Globus pallidus (tissue), 1 donor: Measurements from ENCODE around the gene SHROOM1.
"Not testable (repeated sequence)": the region's sequence is repeated elsewhere in the genome, so short reads cannot be mapped to it uniquely, and the experiment has no call there.

Source experiments
- DNase-seq: peaks from one replicate; pipeline ENCODE4 v3.0.0-alpha.2; 2015; ENCODE audit warnings: low spot score

SHROOM1 gene

GRCh38 chr5:132807163-132807838 is 23.1 kb downstream of the SHROOM1 start:
- DNase-seq: peak; percentile 86

- not testable (repeated sequence) for DNase-seq
Measured at GRCh38 chr5:132806804-132807162, 23.7 kb downstream of the SHROOM1 start.

- not testable (repeated sequence) for DNase-seq
Measured at GRCh38 chr5:132805872-132806271, 24.6 kb downstream of the SHROOM1 start.

GRCh38 chr5:132804219-132804618 is 26.2 kb downstream of the SHROOM1 start:
- not testable (repeated sequence) for DNase-seq

- not testable (repeated sequence) for DNase-seq
Measured at GRCh38 chr5:132802685-132803066, 27.8 kb downstream of the SHROOM1 start.

GRCh38 chr5:132802044-132802684 is 28.3 kb downstream of the SHROOM1 start:
- DNase-seq: no peak

- peak; percentile 94 for DNase-seq
Measured at GRCh38 chr5:132800545-132800944, 29.9 kb downstream of the SHROOM1 start.

GRCh38 chr5:132799392-132799791 is 31.1 kb downstream of the SHROOM1 start:
- no peak for DNase-seq

GRCh38 chr5:132797651-132798050 is 32.8 kb downstream of the SHROOM1 start:
- peak; percentile 92 for DNase-seq

- no peak for DNase-seq
Measured at GRCh38 chr5:132791026-132791425, 39.4 kb downstream of the SHROOM1 start.

- peak; percentile 59 for DNase-seq
Measured at GRCh38 chr5:132790201-132790865, 40.1 kb downstream of the SHROOM1 start.

- no peak for DNase-seq
Measured at GRCh38 chr5:132788990-132789886, 41.2 kb downstream of the SHROOM1 start.

- DNase-seq: no peak
Measured at GRCh38 chr5:132788508-132788907, 41.9 kb downstream of the SHROOM1 start.

- no peak for DNase-seq
Measured at GRCh38 chr5:132787076-132787475, 43.4 kb downstream of the SHROOM1 start.

- no peak for DNase-seq
Measured at GRCh38 chr5:132785864-132786263, 44.6 kb downstream of the SHROOM1 start.

- DNase-seq: no peak
Measured at GRCh38 chr5:132785365-132785764, 45.1 kb downstream of the SHROOM1 start.

GRCh38 chr5:132782101-132782500 is 48.3 kb downstream of the SHROOM1 start:
- peak; percentile 67 for DNase-seq

- DNase-seq: no peak
Measured at GRCh38 chr5:132781029-132781428, 49.4 kb downstream of the SHROOM1 start.

- DNase-seq: no peak
Measured at GRCh38 chr5:132780577-132780976, 49.9 kb downstream of the SHROOM1 start.

GRCh38 chr5:132779961-132780360 is 50.5 kb downstream of the SHROOM1 start:
- DNase-seq: peak; percentile 94

- DNase-seq: no peak
Measured at GRCh38 chr5:132778856-132779255, 51.6 kb downstream of the SHROOM1 start.

GRCh38 chr5:132778129-132778528 is 52.3 kb downstream of the SHROOM1 start:
- no peak for DNase-seq
